Mammary epithelial cell (primary cell): ENCODE measurements around the gene ADCK2.

Experiments used
- EZH2 ChIP-seq: IDR thresholded peaks from 2 replicates; pipeline ENCODE4 v1.6.1; 2012; ENCODE audit warnings: low read length, inconsistent platforms, borderline replicate concordance
- TF ChIP-seq, protein P1 (sequence below), 2 donors: IDR thresholded peaks in 1 of 2; conservative IDR thresholded peaks in 1 of 2; 2 replicates each; pipeline ENCODE4 v1.5.1; 2011 to 2012; ENCODE audit warnings: inconsistent platforms in 2 of 2, low read length in 2 of 2, mild to moderate bottlenecking in 2 of 2, control low read depth in 1 of 2, low read depth in 1 of 2; ENCODE audit not compliant: insufficient read depth in 1 of 2; ENCODE audit errors: extremely low read depth in 1 of 2

- TF ChIP-seq, protein P1, sequence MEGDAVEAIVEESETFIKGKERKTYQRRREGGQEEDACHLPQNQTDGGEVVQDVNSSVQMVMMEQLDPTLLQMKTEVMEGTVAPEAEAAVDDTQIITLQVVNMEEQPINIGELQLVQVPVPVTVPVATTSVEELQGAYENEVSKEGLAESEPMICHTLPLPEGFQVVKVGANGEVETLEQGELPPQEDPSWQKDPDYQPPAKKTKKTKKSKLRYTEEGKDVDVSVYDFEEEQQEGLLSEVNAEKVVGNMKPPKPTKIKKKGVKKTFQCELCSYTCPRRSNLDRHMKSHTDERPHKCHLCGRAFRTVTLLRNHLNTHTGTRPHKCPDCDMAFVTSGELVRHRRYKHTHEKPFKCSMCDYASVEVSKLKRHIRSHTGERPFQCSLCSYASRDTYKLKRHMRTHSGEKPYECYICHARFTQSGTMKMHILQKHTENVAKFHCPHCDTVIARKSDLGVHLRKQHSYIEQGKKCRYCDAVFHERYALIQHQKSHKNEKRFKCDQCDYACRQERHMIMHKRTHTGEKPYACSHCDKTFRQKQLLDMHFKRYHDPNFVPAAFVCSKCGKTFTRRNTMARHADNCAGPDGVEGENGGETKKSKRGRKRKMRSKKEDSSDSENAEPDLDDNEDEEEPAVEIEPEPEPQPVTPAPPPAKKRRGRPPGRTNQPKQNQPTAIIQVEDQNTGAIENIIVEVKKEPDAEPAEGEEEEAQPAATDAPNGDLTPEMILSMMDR (conservative IDR thresholded peaks at IDR 0.05 in 1 of 2, IDR thresholded peaks at IDR 0.05 in 1 of 2; ENCODE audit: extremely low read depth in 1 of 2, insufficient read depth in 1 of 2, low read depth in 1 of 2, low read length in 2 of 2), result no peak
- TF ChIP-seq EZH2, result no peak
These were observed 24.1 kb downstream of the ADCK2 start, which contains the start of gene NDUFB2 for GRCh38 chr7:140696680-140697446.
